Measurements from ENCODE around the gene SLC30A3. TPM values are rescaled to one million over a fixed set of nuclear protein-coding genes. Genes with fewer than 3 reads are reported as not detected.
"Not testable (repeated sequence)": the region's sequence is repeated elsewhere in the genome, so short reads cannot be mapped to it uniquely, and the experiment has no call there.

The SLC30A3 gene
- total and polyA plus RNA-seq, 9 donors, result 0.18 to 0.99 (median 0.66) TPM

DNA sequence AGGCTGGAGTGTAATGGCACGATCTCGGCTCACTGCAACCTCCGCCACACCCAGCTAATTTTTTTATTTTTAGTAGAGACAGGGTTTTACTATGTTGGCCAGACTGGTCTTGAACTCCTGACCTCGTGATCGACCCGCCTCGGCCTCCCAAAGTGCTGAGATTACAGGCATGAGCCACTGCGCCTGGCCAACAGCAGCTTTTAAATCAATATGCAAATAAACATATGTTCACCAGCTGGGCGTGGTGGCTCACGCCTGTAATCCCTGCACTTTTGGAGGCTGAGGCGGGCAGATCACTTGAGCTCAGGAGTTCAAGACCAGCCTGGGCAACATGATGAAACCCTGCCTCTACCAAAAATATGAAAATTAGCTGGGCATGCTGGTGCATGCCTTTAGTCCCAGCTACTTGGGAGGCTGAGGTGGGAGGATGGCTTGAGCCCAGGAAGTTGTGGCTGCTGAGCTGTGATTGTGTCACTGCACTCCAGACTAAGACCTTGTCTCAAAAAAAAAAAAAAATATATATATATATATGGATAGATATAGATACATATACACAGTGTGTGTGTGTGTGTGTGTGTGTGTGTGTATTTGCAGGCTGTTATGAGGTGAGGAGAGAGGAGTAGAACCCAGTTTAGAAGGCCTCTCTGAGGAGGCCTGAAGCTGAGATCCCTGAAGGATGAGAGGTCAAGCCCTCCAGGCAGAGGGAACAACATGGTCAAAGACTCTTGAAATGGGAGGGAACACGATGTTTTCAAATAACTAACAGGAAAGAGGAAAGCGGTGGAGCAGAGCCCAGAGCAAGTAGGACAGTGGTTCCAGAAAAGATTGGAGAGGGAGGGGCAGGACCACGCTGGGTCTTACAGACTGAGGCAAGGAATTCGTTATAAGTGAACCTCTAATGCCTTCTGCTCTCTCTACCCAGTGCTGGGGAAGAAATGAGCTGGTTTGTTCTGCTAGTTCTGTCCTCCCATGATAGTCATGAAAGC, 10.0 kb upstream of the SLC30A3 start:
- H3K27me3 ChIP-seq (ENCODE audit: control insufficient read depth, insufficient read depth, low read length), result peaks cover 17% of the 10 kb centered on the region
- H3K36me3 ChIP-seq (ENCODE audit: control insufficient read depth, insufficient read depth, low read length); H3K4me3 ChIP-seq (ENCODE audit: low read length); H3K27ac ChIP-seq (ENCODE audit: low read length); H3K9me3 ChIP-seq (replicated peaks; ENCODE audit: control insufficient read depth, low read depth, low read length); H3K4me1 ChIP-seq (ENCODE audit: control insufficient read depth, insufficient read depth, low read length); DNase-seq: not testable (repeated sequence)
- WGBS (ENCODE audit: insufficient coverage), result 79% methylated on average over 9 of the region's 15 CpGs

DNA sequence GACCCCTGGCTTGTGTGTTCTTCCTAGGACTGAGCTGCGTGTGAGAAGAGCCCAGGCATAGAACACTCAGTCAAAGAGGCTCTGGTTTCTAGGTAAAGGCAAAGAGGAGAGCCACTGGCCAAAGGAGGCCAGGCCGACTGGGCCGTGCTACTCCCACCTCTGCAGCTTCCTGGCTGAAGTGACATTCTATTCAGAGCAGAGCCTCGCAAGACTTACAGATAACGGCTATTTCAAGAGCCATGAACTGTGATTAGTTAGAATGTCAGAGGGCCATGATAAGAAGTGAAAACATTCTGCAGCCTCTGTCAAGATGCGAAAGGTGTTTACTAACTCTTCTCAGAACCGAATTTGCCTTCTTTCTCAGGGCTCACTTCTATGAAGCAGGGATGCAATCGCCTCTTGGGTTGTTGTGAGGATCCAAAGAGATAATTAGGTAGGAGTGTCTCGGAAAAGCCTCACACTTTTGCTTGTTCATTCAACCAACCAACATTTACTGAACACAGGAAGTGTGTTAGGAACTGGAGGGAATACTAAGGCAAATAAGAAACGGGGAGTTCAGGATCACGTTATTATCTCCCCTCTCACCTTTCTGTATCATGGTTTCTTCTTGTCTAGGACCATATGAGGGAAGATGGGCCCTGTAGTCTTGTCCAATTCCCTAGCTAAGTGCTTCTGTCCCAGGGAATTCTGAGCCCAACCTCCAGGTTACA, 8.9 kb upstream of the SLC30A3 start:
- no peak for DNase-seq
- WGBS (ENCODE audit: insufficient coverage), result 28% methylated on average over 4 of the region's 11 CpGs
- Histone ChIP-seq H3K9me3 (replicated peaks; ENCODE audit: control insufficient read depth, low read depth, low read length) (no peaks in the 10 kb centered on the region), H3K27ac (ENCODE audit: low read length) (no peak overlapping the region), H3K4me3 (ENCODE audit: low read length) (no peak overlapping the region), H3K36me3 (ENCODE audit: control insufficient read depth, insufficient read depth, low read length) (no peaks in the 10 kb centered on the region), H3K4me1 (ENCODE audit: control insufficient read depth, insufficient read depth, low read length) (no peaks in the 10 kb centered on the region), H3K27me3 (ENCODE audit: control insufficient read depth, insufficient read depth, low read length) (peaks cover 25% of the 10 kb centered on the region)

DNA sequence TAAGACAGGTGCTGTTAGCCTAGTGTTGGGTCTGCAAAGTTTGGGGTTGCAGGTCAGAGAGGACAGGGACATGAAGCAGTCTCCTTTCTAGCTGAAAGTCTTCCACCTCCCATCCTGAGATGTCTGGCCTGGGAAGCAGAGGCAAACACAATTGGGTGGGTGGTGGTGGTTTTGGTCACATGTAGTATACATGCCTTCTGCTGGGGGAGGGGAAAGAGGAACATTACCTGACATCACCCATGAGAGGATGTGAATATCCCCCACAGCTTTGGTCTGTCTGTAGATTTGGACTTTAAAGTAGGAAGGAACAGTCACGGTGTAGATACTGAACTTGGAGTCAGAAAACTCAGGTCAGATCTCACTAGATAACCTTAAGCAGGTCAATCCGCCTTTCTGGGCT, 7.8 kb upstream of the SLC30A3 start:
- Histone ChIP-seq H3K36me3 (ENCODE audit: control insufficient read depth, insufficient read depth, low read length) (no peaks in the 10 kb centered on the region), H3K27ac (ENCODE audit: low read length) (no peak overlapping the region), H3K4me1 (ENCODE audit: control insufficient read depth, insufficient read depth, low read length) (peaks cover under 1% of the 10 kb centered on the region), H3K4me3 (ENCODE audit: low read length) (no peak overlapping the region), H3K27me3 (ENCODE audit: control insufficient read depth, insufficient read depth, low read length) (peaks cover 35% of the 10 kb centered on the region), H3K9me3 (replicated peaks; ENCODE audit: control insufficient read depth, low read depth, low read length) (no peaks in the 10 kb centered on the region)
- 60% methylated on average over 1 of the region's 2 CpGs for WGBS (ENCODE audit: insufficient coverage)
- DNase-seq, result no peak

DNA sequence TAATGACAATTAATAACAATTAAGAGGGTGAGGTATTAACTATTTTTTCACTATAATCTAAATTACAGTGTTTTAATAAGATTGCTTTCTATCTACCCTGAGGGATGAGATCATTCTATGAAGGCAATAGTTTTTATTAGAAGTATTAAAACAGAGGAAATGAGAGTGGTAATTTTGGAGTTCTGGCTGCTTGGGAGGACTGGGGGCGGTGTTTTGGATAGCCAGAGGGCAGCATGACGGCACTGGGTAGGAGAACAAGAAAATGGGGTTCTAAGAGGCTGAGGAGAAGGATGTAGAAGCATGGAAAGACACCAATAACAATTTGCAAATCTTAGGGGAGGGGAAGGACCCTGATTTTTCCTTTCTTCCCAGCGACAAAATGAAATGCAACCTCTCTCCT, 7.3 kb upstream of the SLC30A3 start:
- Histone ChIP-seq H3K27me3 (ENCODE audit: control insufficient read depth, insufficient read depth, low read length) (peaks cover 41% of the 10 kb centered on the region), H3K9me3 (replicated peaks; ENCODE audit: control insufficient read depth, low read depth, low read length) (no peaks in the 10 kb centered on the region), H3K4me1 (ENCODE audit: control insufficient read depth, insufficient read depth, low read length) (peaks cover 6% of the 10 kb centered on the region), H3K4me3 (ENCODE audit: low read length) (no peak overlapping the region), H3K36me3 (ENCODE audit: control insufficient read depth, insufficient read depth, low read length) (no peaks in the 10 kb centered on the region), H3K27ac (ENCODE audit: low read length) (no peak overlapping the region)
- DNase-seq, result no peak
- WGBS (ENCODE audit: insufficient coverage), result 84% methylated on average over 2 of the region's 3 CpGs

DNA sequence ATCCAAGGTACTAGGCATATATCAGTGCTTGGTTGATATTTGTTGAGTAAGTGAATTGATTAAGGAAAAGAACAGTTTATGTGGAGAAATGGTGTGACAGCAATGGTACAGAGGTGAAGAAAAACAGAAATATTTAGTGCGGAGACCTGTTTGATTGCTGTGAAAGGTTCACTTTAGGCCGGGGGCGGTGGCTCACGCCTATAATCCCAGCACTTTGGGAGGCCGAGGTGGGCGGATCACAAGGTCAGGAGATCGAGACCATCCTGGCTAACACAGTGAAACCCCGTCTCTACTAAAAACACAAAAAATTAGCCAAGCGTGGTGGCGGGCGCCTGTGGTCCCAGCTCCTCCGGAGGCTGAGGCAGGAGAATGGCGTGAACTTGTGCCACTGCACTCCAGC, 5.4 kb upstream of the SLC30A3 start:
- Histone ChIP-seq H3K27me3 (ENCODE audit: control insufficient read depth, insufficient read depth, low read length) (peaks cover 55% of the 10 kb centered on the region), H3K4me1 (ENCODE audit: control insufficient read depth, insufficient read depth, low read length) (peaks cover 23% of the 10 kb centered on the region)
- not testable (repeated sequence) for H3K9me3 ChIP-seq (replicated peaks; ENCODE audit: control insufficient read depth, low read depth, low read length); H3K27ac ChIP-seq (ENCODE audit: low read length); H3K4me3 ChIP-seq (ENCODE audit: low read length); H3K36me3 ChIP-seq (ENCODE audit: control insufficient read depth, insufficient read depth, low read length); DNase-seq
- 86% methylated on average over 7 of the region's 13 CpGs for WGBS (ENCODE audit: insufficient coverage)

DNA sequence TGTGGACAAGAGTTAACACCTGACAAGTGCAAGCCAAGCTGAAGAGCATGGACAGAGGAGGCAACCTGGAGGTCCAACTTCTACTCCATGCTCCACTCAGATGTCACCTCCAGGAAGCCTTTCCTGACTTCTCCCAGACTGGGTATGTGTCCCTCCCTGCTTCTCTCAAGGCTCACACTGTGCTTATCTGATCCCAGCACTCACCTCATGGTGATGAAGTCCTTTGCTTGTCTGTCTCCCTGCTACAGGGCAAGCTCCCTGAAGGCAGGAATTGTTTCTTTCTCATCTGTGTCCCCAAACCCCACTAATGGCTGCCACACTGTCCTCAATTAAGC, 2.7 kb upstream of the SLC30A3 start:
- H3K36me3 ChIP-seq (ENCODE audit: control insufficient read depth, insufficient read depth, low read length), result no peaks in the 10 kb centered on the region
- H3K27ac ChIP-seq (ENCODE audit: low read length), result no peak overlapping the region
- H3K4me3 ChIP-seq (ENCODE audit: low read length), result no peak overlapping the region
- peaks cover 77% of the 10 kb centered on the region for H3K27me3 ChIP-seq (ENCODE audit: control insufficient read depth, insufficient read depth, low read length)
- peaks cover 36% of the 10 kb centered on the region for H3K4me1 ChIP-seq (ENCODE audit: control insufficient read depth, insufficient read depth, low read length)
- no peaks in the 10 kb centered on the region for H3K9me3 ChIP-seq (replicated peaks; ENCODE audit: control insufficient read depth, low read depth, low read length)
- no peak for DNase-seq

DNA sequence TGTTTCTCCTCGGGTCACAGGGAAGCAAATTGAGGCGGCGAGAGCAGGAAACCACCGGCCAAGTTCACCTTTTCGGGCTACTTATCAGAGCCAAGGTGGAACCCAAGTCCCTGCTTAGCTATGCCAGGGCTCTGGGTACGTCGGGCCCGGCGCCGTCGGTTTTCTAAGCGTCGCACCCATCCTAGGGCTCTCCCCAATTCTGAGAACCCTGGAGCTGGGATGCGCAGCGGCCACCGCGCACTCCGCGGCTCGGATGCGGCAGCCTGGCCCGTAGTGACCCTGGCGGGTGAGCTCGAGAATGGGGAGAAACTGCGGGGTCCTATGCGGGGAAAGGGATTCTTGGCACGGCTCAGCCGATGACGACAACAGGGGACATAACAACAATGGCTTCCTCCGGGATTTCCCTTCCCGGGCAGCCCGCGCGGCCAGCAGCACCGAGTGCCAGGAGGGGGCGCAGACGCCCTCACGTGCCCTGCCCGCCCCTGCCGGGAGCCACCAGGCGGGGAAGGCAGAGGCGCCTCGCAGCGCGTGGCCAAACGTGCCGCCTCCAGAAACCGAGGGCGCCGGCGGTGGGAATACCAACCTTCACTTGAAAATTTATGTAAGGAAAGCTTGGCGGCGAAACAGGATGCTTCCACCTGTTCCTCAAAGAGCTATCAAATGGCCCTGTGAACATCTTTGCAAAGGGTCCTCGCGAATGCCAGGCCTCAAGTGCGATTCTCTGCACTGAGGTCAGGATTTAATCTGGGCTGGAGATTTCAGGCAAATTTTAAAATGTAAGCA, 2.1 kb upstream of the SLC30A3 start:
- WGBS (ENCODE audit: insufficient coverage), result 2% methylated on average over 56 of the region's 56 CpGs
- H3K4me1 ChIP-seq (ENCODE audit: control insufficient read depth, insufficient read depth, low read length), result peaks cover 36% of the 10 kb centered on the region
- no peaks in the 10 kb centered on the region for H3K9me3 ChIP-seq (replicated peaks; ENCODE audit: control insufficient read depth, low read depth, low read length)
- no peak overlapping the region for H3K27ac ChIP-seq (ENCODE audit: low read length)
- H3K27me3 ChIP-seq (ENCODE audit: control insufficient read depth, insufficient read depth, low read length), result peaks cover 80% of the 10 kb centered on the region
- peak; percentile 68 for DNase-seq
- H3K4me3 ChIP-seq (ENCODE audit: low read length), result peak overlapping the region; percentile 32
- H3K36me3 ChIP-seq (ENCODE audit: control insufficient read depth, insufficient read depth, low read length), result no peaks in the 10 kb centered on the region

DNA sequence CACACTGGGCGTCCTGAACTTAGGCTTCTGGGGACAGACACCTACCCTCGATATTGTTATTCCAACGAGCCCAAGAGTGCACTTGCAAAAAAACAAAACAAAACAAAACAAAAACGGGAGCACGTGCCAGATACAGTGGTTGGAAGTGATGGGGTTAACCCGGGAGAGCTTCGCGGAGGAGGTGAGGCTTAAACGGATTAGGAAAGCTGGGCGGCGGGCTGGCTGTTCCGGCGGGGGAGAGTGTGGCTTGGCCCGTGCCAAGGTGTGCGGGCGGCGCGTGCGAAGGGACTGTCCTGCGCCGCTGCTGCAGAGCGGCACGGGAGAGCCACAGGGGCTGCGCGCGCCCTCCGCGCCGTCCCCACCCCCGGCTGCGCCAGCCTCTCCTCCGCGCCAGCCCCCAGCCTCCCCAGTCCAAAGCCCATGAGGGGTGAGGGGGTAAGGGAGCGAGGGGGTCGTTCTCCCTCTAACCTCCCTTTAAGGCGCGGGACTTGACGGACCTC, 1.5 kb upstream of the SLC30A3 start:
- H3K9me3 ChIP-seq (replicated peaks; ENCODE audit: control insufficient read depth, low read depth, low read length), result no peaks in the 10 kb centered on the region
- H3K4me3 ChIP-seq (ENCODE audit: low read length), result peak overlapping the region; percentile 32
- peaks cover 82% of the 10 kb centered on the region for H3K27me3 ChIP-seq (ENCODE audit: control insufficient read depth, insufficient read depth, low read length)
- WGBS (ENCODE audit: insufficient coverage), result 1% methylated on average over 14 of the region's 38 CpGs
- DNase-seq, result no peak
- H3K27ac ChIP-seq (ENCODE audit: low read length), result no peak overlapping the region
- no peaks in the 10 kb centered on the region for H3K36me3 ChIP-seq (ENCODE audit: control insufficient read depth, insufficient read depth, low read length)
- peaks cover 36% of the 10 kb centered on the region for H3K4me1 ChIP-seq (ENCODE audit: control insufficient read depth, insufficient read depth, low read length)

DNA sequence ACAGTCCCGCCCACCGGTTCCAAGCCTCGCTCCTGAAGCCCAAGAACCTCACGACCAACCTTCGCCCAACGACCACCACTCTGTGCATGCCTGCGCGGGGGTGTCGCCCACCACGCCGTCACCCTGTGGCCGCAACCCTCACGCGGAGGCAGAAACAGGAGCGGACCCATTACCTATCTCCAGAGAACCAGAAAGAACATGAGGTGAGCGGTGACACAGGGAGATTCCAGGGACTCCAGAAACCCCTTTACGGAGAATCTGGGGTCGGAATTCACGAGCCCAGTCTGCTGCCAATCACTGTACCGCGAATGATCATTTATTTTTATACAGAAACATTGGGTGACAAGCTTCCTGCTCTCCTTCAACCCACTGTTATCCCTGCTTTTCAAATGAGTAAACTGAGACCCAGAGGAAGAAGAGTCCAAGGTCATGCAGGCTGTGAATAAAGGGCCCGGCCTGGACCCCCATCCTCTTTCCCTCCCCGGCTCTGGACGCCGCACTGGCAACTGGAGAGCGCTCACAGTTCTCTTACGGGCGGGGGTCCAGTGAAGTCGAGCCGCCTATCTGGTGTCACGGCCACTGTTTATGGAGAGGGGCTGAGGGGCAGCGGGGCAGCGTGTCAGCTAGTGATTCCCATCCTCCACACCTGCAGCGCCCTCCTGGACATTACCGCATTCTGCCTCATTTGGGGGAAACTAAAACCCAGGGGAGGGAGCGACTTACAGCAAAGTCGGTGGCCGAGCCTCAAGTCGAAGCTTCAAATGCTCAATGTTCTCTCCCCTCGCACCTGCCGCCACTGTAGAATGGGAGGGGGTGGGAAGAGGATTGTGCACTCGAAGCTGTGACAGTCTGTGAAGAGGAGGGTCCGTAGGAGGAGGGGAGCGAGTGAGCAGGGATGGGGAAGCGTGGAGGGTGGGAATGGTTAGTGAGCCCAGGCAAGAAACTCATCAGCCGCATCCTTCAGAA, 723 bp upstream of the SLC30A3 start:
- Histone ChIP-seq H3K27ac (ENCODE audit: low read length) (no peak overlapping the region), H3K27me3 (ENCODE audit: control insufficient read depth, insufficient read depth, low read length) (peaks cover 87% of the 10 kb centered on the region)
- DNase-seq, result no peak

More for the DNA sequence above, 723 bp upstream of the SLC30A3 start:
- Histone ChIP-seq H3K9me3 (replicated peaks; ENCODE audit: control insufficient read depth, low read depth, low read length) (no peaks in the 10 kb centered on the region), H3K4me1 (ENCODE audit: control insufficient read depth, insufficient read depth, low read length) (peaks cover 36% of the 10 kb centered on the region), H3K36me3 (ENCODE audit: control insufficient read depth, insufficient read depth, low read length) (no peaks in the 10 kb centered on the region), H3K4me3 (ENCODE audit: low read length) (peak overlapping the region; percentile 25)
- under 1% methylated on average over 22 of the region's 46 CpGs for WGBS (ENCODE audit: insufficient coverage)
